Gastrocnemius medialis (tissue), 4 donors: ENCODE results near the gene C2CD4C.

Source experiments
- POLR2A ChIP-seq, 2 donors: fragments of 450-650 bp; IDR thresholded peaks; one replicate each; pipeline ENCODE4 v1.6.1; 2017; ENCODE audit warnings: antibody characterized with exemption in 2 of 2, mild to moderate bottlenecking in 2 of 2, moderate library complexity in 2 of 2
- TF ChIP-seq, protein P1 (sequence below), 5 experiments: fragments of 450-650 bp in 3 of 5; fragments of 200-600 bp in 2 of 5; sonication (generic) in 2 of 5; IDR thresholded peaks in 4 of 5; conservative IDR thresholded peaks in 1 of 5; 1 replicate in 4 of 5; 2 replicates in 1 of 5; pipeline ENCODE4 v1.5.1; 2016 to 2019; ENCODE audit warnings: antibody characterized with exemption in 5 of 5, mild to moderate bottlenecking in 3 of 5, moderate library complexity in 3 of 5

DNA sequence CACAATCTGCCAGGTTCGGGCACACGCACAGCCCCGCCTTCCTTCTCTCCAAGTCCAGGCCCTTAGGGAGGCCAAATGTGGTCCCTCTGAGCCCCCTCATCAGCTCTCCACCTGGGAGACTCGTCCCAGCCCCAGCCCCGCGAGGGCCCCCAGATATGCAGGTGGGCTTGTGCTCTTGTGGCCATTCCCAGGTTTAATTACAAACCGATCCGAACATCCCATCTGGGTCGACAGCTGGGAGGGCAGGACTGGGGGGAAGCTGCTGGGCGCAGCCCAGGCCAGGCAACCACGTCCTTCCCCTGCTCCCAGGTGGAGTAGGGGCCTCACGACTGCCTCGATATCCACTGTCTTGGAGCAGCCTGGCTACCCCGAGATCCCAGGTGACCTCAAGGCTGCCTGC is 7.5 kb upstream of the C2CD4C start:
- TF ChIP-seq, protein P1, sequence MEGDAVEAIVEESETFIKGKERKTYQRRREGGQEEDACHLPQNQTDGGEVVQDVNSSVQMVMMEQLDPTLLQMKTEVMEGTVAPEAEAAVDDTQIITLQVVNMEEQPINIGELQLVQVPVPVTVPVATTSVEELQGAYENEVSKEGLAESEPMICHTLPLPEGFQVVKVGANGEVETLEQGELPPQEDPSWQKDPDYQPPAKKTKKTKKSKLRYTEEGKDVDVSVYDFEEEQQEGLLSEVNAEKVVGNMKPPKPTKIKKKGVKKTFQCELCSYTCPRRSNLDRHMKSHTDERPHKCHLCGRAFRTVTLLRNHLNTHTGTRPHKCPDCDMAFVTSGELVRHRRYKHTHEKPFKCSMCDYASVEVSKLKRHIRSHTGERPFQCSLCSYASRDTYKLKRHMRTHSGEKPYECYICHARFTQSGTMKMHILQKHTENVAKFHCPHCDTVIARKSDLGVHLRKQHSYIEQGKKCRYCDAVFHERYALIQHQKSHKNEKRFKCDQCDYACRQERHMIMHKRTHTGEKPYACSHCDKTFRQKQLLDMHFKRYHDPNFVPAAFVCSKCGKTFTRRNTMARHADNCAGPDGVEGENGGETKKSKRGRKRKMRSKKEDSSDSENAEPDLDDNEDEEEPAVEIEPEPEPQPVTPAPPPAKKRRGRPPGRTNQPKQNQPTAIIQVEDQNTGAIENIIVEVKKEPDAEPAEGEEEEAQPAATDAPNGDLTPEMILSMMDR (IDR thresholded peaks at IDR 0.05 in 4 of 5, conservative IDR thresholded peaks at IDR 0.05 in 1 of 5), result no peak
- TF ChIP-seq POLR2A (IDR thresholded peaks at IDR 0.05), result no peak
